Pancreas (tissue), 10 donors: ENCODE measurements around the gene SRMS. TPM values are rescaled to one million over a fixed set of nuclear protein-coding genes. Genes with fewer than 3 reads are reported as not detected.

Experiments used
- ATAC-seq, 4 donors: fragments of 200-7000 bp; cut with Tn5 transposase; one replicate each; pipeline versions ENCODE4 v1.8.0 to v1.9.1; 2020; ENCODE audit warnings: mild to moderate bottlenecking in 4 of 4, moderate library complexity in 4 of 4
- DNase-seq, 6 donors: peaks; one replicate each; pipeline ENCODE4 v3.0.0-alpha.2; 2020
- FAIRE-seq: peaks from 2 replicates; lab custom pipeline; 2012; peaks lifted over from hg19 to GRCh38; lab: Jason Lieb, UNC
- H3K27ac ChIP-seq, 4 donors: fragments of 200-600 bp; sonication (generic); 1 replicate in 3 of 4; 2 replicates in 1 of 4; pipeline versions ENCODE4 v1.5.0 to v1.8.0; 2020
- H3K27me3 ChIP-seq, 4 donors: fragments of 200-600 bp; one replicate each; pipeline ENCODE4 v1.8.0; 2021
- H3K36me3 ChIP-seq, 3 donors: fragments of 200-600 bp; sonication (generic) in 1 of 3; one replicate each; pipeline versions ENCODE4 v1.5.0 to v1.8.0; 2020 to 2021
- H3K4me1 ChIP-seq, 3 donors: fragments of 200-600 bp; one replicate each; pipeline ENCODE4 v1.8.0; 2021
- H3K4me3 ChIP-seq, 4 donors: fragments of 200-600 bp; sonication (generic) in 2 of 4; one replicate each; pipeline versions ENCODE4 v1.5.0 to v1.8.0; 2020 to 2021
- H3K9me3 ChIP-seq, 4 donors: fragments of 200-600 bp; one replicate each; pipeline ENCODE4 v1.8.0; 2021
- WGBS, 2 donors: extraction: QIAGEN DNeasy Blood & Tissue Kit; methylation state at CpG; one replicate each; pipeline ENCODE4 v1.1.7; 2013; 5-methylcytosine and 5-hydroxymethylcytosine counted together
- intact Hi-C, 3 donors: fragments of 100-400 bp; cut with DNase I; formaldehyde crosslinking; loops; one replicate each; pipeline versions ENCODE4 v1.11.1 to v1.14.2; 2022
- polyA plus RNA-seq, 2 donors: library from polyadenylated mRNA; stranded (reverse); fragments of 200-250 nt; gene quantifications; one replicate each; pipeline ENCODE4 v1.2.3, GENCODE V29; 2013
- total RNA-seq, 6 donors: library from RNA; stranded (reverse); fragmentation: NEBNext Ultra II Directional in 4 of 6; extraction: Animal tissue kit (Norgen Biotek cat#: 25700) in 4 of 6; gene quantifications; one replicate each; pipeline versions ENCODE4 v1.2.1 to v1.2.4, GENCODE V29; 2021 to 2023
- TF ChIP-seq, protein P1 (sequence below), 4 donors: fragments of 200-600 bp; sonication (generic) in 3 of 4; IDR thresholded peaks; one replicate each; pipeline versions ENCODE4 v1.5.0 to v1.8.0; 2021; ENCODE audit warnings: antibody characterized with exemption in 4 of 4
- donor health status: healthy with polysubstance abuse.
- donor health status: DM: no; HTN: no; CAD: no; lungs with moderate emphysema.
- donor health status: DM: no; HTN: no; CAD: no.
- donor health status: control.
- donor health status: control.
- donor health status: Bipolar disorder and iron deficiency.
- donor health status: DM: yes; HTN: yes; CAD: no.
- donor health status: DM: no; HTN: no; CAD: no.
- donor health status: DM: no; HTN: no; CAD: no.
- donor health status: DM: yes; HTN: yes; CAD: no.

SRMS gene
- total and polyA plus RNA-seq, 8 donors: not detected

DNA sequence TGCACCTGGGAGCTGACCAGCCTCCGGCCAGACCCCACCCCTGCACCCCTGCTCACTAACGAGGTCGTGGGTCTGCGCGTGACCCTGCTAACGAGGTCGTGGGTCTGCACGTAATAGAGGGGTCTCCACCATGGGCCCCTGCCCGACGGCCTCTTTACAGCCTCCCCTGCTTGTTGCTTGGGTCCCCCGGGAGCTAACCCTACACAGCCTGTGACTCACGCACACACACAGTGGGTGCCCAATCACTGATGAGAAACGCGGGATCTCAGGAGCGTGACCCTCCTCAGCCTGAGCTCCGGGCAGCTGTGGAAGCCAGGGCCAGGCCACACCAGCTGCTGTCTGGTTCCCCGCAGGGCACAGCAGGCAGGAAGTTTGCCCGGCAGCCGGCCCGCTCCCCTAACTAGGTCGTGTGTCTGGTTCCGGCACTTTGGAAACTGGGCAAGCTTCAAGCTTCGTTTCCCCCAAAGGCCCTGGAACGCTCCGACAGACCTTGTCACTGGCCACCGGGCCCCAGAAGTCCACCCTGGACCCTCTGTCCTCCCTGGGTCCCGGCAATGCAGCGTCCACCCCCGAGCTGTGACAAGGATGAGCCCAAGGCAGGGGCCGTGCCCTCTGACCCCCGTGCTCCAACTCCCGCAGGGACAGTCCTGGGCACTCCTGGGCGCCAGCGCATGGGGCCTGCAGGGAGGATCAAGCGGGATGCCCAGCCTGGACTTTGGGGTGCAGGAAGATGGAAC lies 11.1 kb downstream of the SRMS start:
- Histone ChIP-seq H3K4me3 (no peak overlapping the region), H3K27ac (peak overlapping the region in 2 of 4 donors; percentile 64 to 83), H3K36me3 (no peaks in the 10 kb centered on the region), H3K27me3 (no peaks in the 10 kb centered on the region), H3K4me1 (peaks cover 4 to 10% (median 10%) of the 10 kb centered on the region in 3 donors), H3K9me3 (no peaks in the 10 kb centered on the region)
- ATAC-seq: no peak
- intact Hi-C loops: loop anchor here in 1 of 3 donors (5.0 kb wide), 1 partner anchor 441 kb away; the partner anchor contains the start of gene SAMD10
- DNase-seq: peak in 4 of 6 donors; percentile 59 to 77 (median 64)
- TF ChIP-seq, protein P1, sequence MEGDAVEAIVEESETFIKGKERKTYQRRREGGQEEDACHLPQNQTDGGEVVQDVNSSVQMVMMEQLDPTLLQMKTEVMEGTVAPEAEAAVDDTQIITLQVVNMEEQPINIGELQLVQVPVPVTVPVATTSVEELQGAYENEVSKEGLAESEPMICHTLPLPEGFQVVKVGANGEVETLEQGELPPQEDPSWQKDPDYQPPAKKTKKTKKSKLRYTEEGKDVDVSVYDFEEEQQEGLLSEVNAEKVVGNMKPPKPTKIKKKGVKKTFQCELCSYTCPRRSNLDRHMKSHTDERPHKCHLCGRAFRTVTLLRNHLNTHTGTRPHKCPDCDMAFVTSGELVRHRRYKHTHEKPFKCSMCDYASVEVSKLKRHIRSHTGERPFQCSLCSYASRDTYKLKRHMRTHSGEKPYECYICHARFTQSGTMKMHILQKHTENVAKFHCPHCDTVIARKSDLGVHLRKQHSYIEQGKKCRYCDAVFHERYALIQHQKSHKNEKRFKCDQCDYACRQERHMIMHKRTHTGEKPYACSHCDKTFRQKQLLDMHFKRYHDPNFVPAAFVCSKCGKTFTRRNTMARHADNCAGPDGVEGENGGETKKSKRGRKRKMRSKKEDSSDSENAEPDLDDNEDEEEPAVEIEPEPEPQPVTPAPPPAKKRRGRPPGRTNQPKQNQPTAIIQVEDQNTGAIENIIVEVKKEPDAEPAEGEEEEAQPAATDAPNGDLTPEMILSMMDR (IDR thresholded peaks at IDR 0.05): no peak
- WGBS, 2 donors: 45 to 49% methylated on average over 34 to 35 of the region's 35 CpGs
- no peak for FAIRE-seq

DNA sequence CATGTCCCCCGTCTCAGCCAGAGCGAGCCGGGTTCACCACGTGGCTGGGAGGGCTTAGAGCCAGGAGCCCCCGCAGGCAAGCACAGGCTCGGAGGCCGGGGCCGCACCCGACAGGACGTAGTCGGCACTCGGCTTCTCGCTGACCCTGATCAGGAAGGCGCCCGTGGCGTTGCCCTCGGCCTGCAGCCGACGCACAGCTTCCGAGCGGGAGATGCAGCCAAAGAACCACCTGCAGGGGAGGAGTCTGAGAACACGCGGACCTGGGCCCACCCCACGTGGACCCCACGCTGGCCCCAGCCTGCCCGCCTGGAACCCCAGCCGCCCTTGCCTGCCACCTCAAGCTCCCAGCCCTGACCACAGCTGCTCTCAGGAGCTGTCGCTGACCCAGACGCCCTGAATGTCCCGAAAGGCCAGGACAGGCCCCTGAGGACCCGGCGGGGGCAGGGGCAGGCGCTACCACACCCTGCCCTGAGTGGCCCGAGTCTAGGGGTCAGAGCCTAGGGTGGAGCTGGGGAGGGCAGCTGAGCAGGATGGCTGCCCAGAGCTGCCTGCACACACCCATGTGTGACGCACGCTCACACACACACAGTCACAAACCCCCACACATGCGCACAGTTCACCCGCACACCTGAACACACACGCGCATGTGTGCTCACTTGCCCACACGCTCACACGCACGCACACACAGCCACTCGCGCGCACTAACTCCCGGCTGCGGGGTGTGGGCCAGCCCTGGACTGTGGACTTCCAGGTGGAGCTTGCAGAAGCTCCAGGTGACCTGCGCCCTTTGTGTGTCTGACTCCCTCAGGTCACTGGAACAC lies 12.5 kb downstream of the SRMS start:
- intact Hi-C loops: loop anchor here in 1 of 3 donors (5.0 kb wide), 1 partner anchor 442 kb away; the partner anchor contains the start of gene SAMD10
- DNase-seq (peak in 3 of 6 donors; percentile 56 to 86 (median 64)), FAIRE-seq (no peak), ATAC-seq (no peak)
- Histone ChIP-seq H3K9me3 (no peaks in the 10 kb centered on the region), H3K36me3 (no peaks in the 10 kb centered on the region), H3K27me3 (no peaks in the 10 kb centered on the region), H3K4me3 (no peak overlapping the region), H3K27ac (no peak overlapping the region), H3K4me1 (peaks cover 4 to 10% (median 10%) of the 10 kb centered on the region in 3 donors)
- TF ChIP-seq, protein P1 (IDR thresholded peaks at IDR 0.05): no peak
- WGBS, 2 donors: 71 to 73% methylated on average over 49 of the region's 49 CpGs

DNA sequence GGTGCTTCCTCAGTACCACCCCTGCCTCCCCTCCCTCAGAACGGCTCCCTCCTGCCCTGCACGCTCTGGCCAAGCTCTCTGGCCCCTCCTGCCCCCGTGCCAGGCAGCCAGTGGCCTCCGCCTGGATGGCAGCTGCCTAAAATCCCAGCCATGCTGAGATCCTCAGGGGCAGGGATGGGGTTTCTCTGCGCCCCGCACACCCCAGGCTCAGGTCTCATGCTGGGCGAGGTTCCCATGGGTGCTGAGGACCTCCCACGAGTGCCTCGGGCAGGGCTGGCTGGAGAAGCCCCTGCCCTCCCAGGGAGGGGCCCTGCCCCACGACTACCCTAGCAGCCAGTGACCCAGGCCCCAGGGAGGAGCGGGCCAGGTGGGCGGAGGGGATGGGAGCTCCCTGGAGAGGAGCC lies 13.1 kb downstream of the SRMS start:
- Histone ChIP-seq H3K27me3 (no peaks in the 10 kb centered on the region), H3K4me3 (no peak overlapping the region), H3K9me3 (no peaks in the 10 kb centered on the region), H3K27ac (peak overlapping the region in 2 of 4 donors; percentile 30 to 52), H3K4me1 (peaks cover 4 to 10% (median 10%) of the 10 kb centered on the region in 3 donors), H3K36me3 (no peaks in the 10 kb centered on the region)
- intact Hi-C loops: no loop called here
- ATAC-seq (no peak), FAIRE-seq (no peak), DNase-seq (no peak)
- 48 to 54% methylated on average over 12 of the region's 12 CpGs for WGBS, 2 donors
- TF ChIP-seq, protein P1 (IDR thresholded peaks at IDR 0.05): no peak

DNA sequence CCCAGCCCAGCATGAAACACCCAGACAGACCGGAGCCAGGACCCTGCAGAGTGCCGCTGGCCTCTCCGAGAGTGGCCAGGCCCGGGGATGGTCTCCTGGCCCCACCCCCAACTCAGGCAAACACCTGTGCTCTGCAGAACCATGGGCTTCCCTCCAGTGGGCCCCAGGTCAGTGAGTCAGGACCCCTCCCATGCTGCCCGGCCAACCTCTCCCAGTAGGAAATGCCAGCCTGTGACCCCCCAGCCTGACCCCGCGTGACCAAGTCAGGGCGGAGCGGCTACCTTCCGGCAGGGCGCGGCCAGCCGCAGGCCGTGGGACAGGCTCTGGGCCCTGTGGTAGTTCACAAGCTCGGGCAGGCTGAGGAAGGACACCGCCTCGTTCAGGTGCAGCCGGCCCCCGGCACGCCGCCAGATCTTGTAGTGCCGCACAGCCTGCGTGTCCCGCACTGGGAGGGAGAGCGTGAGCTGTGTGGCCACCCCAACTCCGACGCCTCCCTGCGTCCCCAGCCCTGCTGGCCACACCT lies 13.6 kb downstream of the SRMS start:
- Histone ChIP-seq H3K27ac (peak overlapping the region in 2 of 4 donors; percentile 30 to 52), H3K4me1 (peaks cover under 1 to 8% (median 7%) of the 10 kb centered on the region in 3 donors), H3K9me3 (no peaks in the 10 kb centered on the region), H3K27me3 (no peaks in the 10 kb centered on the region), H3K36me3 (no peaks in the 10 kb centered on the region), H3K4me3 (no peak overlapping the region)
- FAIRE-seq: no peak
- intact Hi-C loops: no loop called here
- DNase-seq: peak; percentile 65 to 92 (median 79)
- ATAC-seq: peak in 3 of 4 donors; percentile 1 to 28 (median 6)
- TF ChIP-seq, protein P1 (IDR thresholded peaks at IDR 0.05): no peak
- WGBS, 2 donors: 40 to 42% methylated on average over 25 to 28 of the region's 28 CpGs
